Fibroblast of skin of left biceps (primary cell): ENCODE measurements around the gene KCTD15.

Source experiments
- DNase-seq, 2 experiments: peaks; one replicate each; pipeline ENCODE4 v3.0.0-alpha.2; 2013; ENCODE audit warnings: low read depth in 2 of 2

KCTD15 gene

GRCh38 chr19:33849551-33850147, 53.0 kb downstream of the KCTD15 start:
- DNase-seq = no peak

- no peak for DNase-seq
Measured at GRCh38 chr19:33859016-33859415, 62.3 kb downstream of the KCTD15 start.

- DNase-seq = no peak
Measured at GRCh38 chr19:33860312-33861090, 63.8 kb downstream of the KCTD15 start.

- DNase-seq = no peak
Measured at GRCh38 chr19:33861950-33862349, 65.3 kb downstream of the KCTD15 start.

- no peak for DNase-seq
Measured at GRCh38 chr19:33862981-33863380, 66.3 kb downstream of the KCTD15 start.

- DNase-seq = no peak
Measured at GRCh38 chr19:33863436-33863835, 66.8 kb downstream of the KCTD15 start.

- DNase-seq = no peak
Measured at GRCh38 chr19:33864311-33864850, 67.7 kb downstream of the KCTD15 start.

GRCh38 chr19:33865306-33865705, 68.6 kb downstream of the KCTD15 start:
- no peak for DNase-seq
